8988T (cell line): ENCODE measurements around the gene PTTG1IP2.
"Not testable (repeated sequence)": the region's sequence is repeated elsewhere in the genome, so short reads cannot be mapped to it uniquely, and the experiment has no call there.

ENCODE experiments used
- DNase-seq: peaks from one replicate; pipeline ENCODE4 v3.0.0; 2011

The PTTG1IP2 gene

GRCh38 chr7:90469554-90469953 lies at the start of gene PTTG1IP2:
Gene PTTG1IP2 (plus strand): TSS chr7:90469639. CDS start chr7:90469787, 148 bp downstream.
- no peak for DNase-seq

GRCh38 chr7:90421651-90422050 lies 47.8 kb upstream of the PTTG1IP2 start:
- DNase-seq = no peak

GRCh38 chr7:90424720-90425119 lies 44.7 kb upstream of the PTTG1IP2 start:
- DNase-seq = no peak

GRCh38 chr7:90425376-90425775 lies 44.1 kb upstream of the PTTG1IP2 start:
- no peak for DNase-seq

GRCh38 chr7:90430614-90431460 lies 38.6 kb upstream of the PTTG1IP2 start:
- DNase-seq = no peak

GRCh38 chr7:90432752-90433151 lies 36.7 kb upstream of the PTTG1IP2 start:
- DNase-seq = no peak

GRCh38 chr7:90433221-90433620 lies 36.2 kb upstream of the PTTG1IP2 start:
- DNase-seq = no peak

GRCh38 chr7:90445633-90446032 lies 23.8 kb upstream of the PTTG1IP2 start:
- no peak for DNase-seq

GRCh38 chr7:90446137-90446899 lies 23.1 kb upstream of the PTTG1IP2 start:
- no peak for DNase-seq

GRCh38 chr7:90453259-90453891 lies 16.1 kb upstream of the PTTG1IP2 start:
- no peak for DNase-seq

- DNase-seq = no peak
Observed at GRCh38 chr7:90453931-90454330, 15.5 kb upstream of the PTTG1IP2 start.

- no peak for DNase-seq
Observed at GRCh38 chr7:90455163-90456030, 14.0 kb upstream of the PTTG1IP2 start.

GRCh38 chr7:90458104-90458503 lies 11.3 kb upstream of the PTTG1IP2 start:
- no peak for DNase-seq

- peak; percentile 22 for DNase-seq
Observed at GRCh38 chr7:90459888-90460287, 9.6 kb upstream of the PTTG1IP2 start.

GRCh38 chr7:90461219-90461618 lies 8.2 kb upstream of the PTTG1IP2 start:
- no peak for DNase-seq

GRCh38 chr7:90463151-90463628 lies 6.2 kb upstream of the PTTG1IP2 start:
- not testable (repeated sequence) for DNase-seq

GRCh38 chr7:90465816-90466215 lies 3.6 kb upstream of the PTTG1IP2 start:
- DNase-seq = no peak

- no peak for DNase-seq
Observed at GRCh38 chr7:90472805-90473540, 3.5 kb downstream of the PTTG1IP2 start.

GRCh38 chr7:90473814-90474213 lies 4.4 kb downstream of the PTTG1IP2 start:
- no peak for DNase-seq

GRCh38 chr7:90474284-90475210 lies 5.1 kb downstream of the PTTG1IP2 start:
- no peak for DNase-seq

- DNase-seq = no peak
Observed at GRCh38 chr7:90483251-90483650, 13.8 kb downstream of the PTTG1IP2 start.
